Subcutaneous abdominal adipose tissue (tissue), 5 donors: ENCODE data around the gene SGCD.

ENCODE experiments used
- H3K27ac ChIP-seq: one replicate; pipeline ENCODE4 v1.7.0; 2013; ENCODE audit warnings: low read depth, mild to moderate bottlenecking, inconsistent platforms, low read length, moderate library complexity
- H3K27me3 ChIP-seq, 5 donors: one replicate each; pipeline ENCODE4 v1.7.0; 2013; ENCODE audit warnings: low read length in 5 of 5, inconsistent platforms in 1 of 5; ENCODE audit not compliant: control insufficient read depth in 5 of 5, insufficient read depth in 4 of 5
- H3K36me3 ChIP-seq, 5 donors: one replicate each; pipeline ENCODE4 v1.7.0; 2013; ENCODE audit warnings: low read length in 5 of 5; ENCODE audit not compliant: control insufficient read depth in 5 of 5, insufficient read depth in 5 of 5
- H3K4me1 ChIP-seq, 5 donors: one replicate each; pipeline ENCODE4 v1.7.0; 2013; ENCODE audit warnings: low read length in 5 of 5, mild to moderate bottlenecking in 3 of 5, moderate library complexity in 1 of 5; ENCODE audit not compliant: control insufficient read depth in 5 of 5, insufficient read depth in 5 of 5
- H3K4me3 ChIP-seq, 5 donors: one replicate each; pipeline ENCODE4 v1.7.0; 2013; ENCODE audit warnings: low read length in 5 of 5, low read depth in 1 of 5
- H3K9ac ChIP-seq, 5 donors: one replicate each; pipeline ENCODE4 v1.7.0; 2013; ENCODE audit warnings: low read length in 5 of 5, mild to moderate bottlenecking in 4 of 5, moderate library complexity in 3 of 5
- H3K9me3 ChIP-seq, 5 donors: one replicate each; pipeline ENCODE4 v1.7.0; 2013; ENCODE audit warnings: low read length in 5 of 5; ENCODE audit not compliant: control insufficient read depth in 5 of 5
- donor health status: healthy.
- donor health status: healthy.
- donor health status: healthy.
- donor health status: healthy.
- donor health status: healthy.

SGCD gene

DNA sequence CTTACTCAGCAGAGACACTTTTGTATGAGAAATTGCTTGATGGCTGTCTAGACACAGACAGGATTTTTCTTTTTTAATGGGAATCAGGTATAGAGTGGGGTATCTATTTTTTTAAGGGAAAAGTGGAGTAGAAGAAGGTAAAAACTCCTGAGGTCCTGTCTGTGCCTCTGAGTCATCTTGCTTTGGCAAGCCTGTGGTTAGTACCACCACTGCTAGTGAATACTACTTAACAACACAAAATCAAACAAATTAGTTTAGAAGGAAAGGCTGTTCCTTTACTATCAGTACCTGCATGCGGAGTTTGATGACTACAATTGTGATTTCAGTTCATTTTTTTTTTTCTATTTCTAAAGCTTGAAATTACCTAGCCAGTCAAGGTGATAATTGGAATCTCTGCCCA is 372.2 kb downstream of the SGCD start:
- no peaks in the 10 kb centered on the region for H3K9me3 ChIP-seq
- no peak overlapping the region for H3K27ac ChIP-seq
- H3K27me3 ChIP-seq, result no peaks in the 10 kb centered on the region
- no peaks in the 10 kb centered on the region for H3K4me1 ChIP-seq
- no peak overlapping the region for H3K9ac ChIP-seq
- no peaks in the 10 kb centered on the region for H3K36me3 ChIP-seq
- no peak overlapping the region for H3K4me3 ChIP-seq

- no peak overlapping the region for H3K9ac ChIP-seq
- no peaks in the 10 kb centered on the region for H3K36me3 ChIP-seq
- H3K27ac ChIP-seq, result no peak overlapping the region
- no peak overlapping the region for H3K4me3 ChIP-seq
- H3K9me3 ChIP-seq, result no peaks in the 10 kb centered on the region
- H3K4me1 ChIP-seq, result no peaks in the 10 kb centered on the region
- H3K27me3 ChIP-seq, result no peaks in the 10 kb centered on the region
Measured at GRCh38 chr5:156704139-156704538, 377.2 kb downstream of the SGCD start.

DNA sequence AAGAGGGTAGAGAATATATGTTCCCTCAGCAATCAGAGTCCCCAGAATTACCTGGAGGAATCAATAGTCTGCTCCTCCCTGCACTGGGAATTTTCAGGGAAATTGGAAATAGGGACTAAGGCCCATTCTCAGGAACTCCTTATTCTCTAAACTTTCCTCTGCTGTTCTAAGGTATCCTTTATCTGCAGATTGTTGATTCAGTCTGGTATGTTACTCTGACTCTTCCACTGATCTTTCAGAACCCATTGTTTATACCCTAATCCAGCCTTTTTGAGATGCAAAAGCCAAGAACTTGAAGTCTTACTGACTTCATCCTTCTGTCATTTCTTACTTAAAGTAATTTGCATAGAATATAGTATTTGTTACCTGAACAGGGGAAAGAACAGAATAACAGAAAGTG is 379.7 kb downstream of the SGCD start:
- Histone ChIP-seq H3K36me3 (no peaks in the 10 kb centered on the region), H3K4me1 (no peaks in the 10 kb centered on the region), H3K27me3 (no peaks in the 10 kb centered on the region), H3K4me3 (no peak overlapping the region), H3K27ac (no peak overlapping the region), H3K9ac (no peak overlapping the region), H3K9me3 (no peaks in the 10 kb centered on the region)

GRCh38 chr5:156707750-156708149 is 380.8 kb downstream of the SGCD start:
- H3K36me3 ChIP-seq, result no peaks in the 10 kb centered on the region
- no peak overlapping the region for H3K9ac ChIP-seq
- no peaks in the 10 kb centered on the region for H3K4me1 ChIP-seq
- no peaks in the 10 kb centered on the region for H3K27me3 ChIP-seq
- no peaks in the 10 kb centered on the region for H3K9me3 ChIP-seq
- no peak overlapping the region for H3K27ac ChIP-seq
- H3K4me3 ChIP-seq, result no peak overlapping the region

DNA sequence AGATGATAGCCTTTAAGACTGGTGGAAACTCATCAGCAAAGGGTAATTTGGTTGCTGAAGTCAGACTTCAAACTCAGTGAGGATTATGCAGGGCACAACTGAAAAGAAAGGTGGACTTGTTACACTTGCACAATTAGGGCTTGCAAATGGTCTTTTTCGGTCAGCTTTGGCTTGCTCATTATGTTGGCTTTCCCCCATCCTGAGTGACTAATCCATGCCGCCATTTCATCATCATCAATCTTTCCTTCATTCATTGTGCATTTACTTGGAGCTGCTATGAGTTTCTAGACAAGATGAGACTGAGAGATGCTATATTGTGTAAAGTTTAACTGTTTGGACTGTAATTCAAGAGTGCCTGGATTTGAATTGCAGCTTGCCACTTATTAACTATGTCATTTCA is 388.3 kb downstream of the SGCD start:
- H3K4me3 ChIP-seq, result no peak overlapping the region
- H3K9ac ChIP-seq, result no peak overlapping the region
- H3K36me3 ChIP-seq, result no peaks in the 10 kb centered on the region
- no peaks in the 10 kb centered on the region for H3K27me3 ChIP-seq
- H3K9me3 ChIP-seq, result no peaks in the 10 kb centered on the region
- no peak overlapping the region for H3K27ac ChIP-seq
- no peaks in the 10 kb centered on the region for H3K4me1 ChIP-seq

DNA sequence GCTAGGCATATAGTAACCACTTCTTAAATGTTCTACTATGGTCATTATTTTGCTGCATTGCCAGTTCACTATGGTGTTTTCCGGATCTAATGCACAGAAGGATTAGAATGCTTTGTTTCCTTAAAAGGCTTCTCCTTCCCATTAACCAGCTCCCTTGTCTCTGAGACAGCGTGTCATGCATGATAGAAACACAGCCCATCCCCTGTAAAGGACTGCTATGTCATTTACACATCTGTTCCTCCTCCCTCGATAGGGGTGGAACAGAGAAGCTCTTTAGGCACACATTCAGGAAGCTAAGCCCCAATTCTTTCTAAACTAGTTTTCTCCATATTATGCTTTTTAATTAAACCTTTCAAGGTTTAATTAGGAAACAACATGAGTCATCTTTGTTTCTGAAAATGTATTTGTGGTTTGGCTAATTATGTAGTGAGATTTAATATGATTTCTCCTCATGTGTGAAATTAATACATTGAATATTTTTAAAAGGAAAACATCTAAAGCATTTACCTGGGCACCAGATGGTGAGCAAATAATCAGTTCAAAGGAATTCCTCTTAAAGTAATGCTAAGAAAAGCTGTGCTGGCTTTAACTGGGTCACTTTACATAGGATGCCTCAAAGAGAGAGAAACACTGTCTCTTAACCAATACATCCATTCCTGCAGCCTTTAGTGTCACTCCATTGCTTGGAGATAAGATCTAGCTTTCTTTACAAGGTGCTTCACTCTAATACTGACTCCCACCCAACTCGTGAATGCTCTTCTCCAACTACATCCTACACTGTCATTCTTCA is 389.8 kb downstream of the SGCD start:
- Histone ChIP-seq H3K9ac (no peak overlapping the region), H3K27ac (no peak overlapping the region), H3K4me3 (no peak overlapping the region), H3K4me1 (no peaks in the 10 kb centered on the region), H3K9me3 (no peaks in the 10 kb centered on the region), H3K36me3 (no peaks in the 10 kb centered on the region), H3K27me3 (no peaks in the 10 kb centered on the region)

- Histone ChIP-seq H3K36me3 (no peaks in the 10 kb centered on the region), H3K4me3 (no peak overlapping the region), H3K4me1 (no peaks in the 10 kb centered on the region), H3K9me3 (no peaks in the 10 kb centered on the region), H3K27ac (no peak overlapping the region), H3K9ac (no peak overlapping the region), H3K27me3 (no peaks in the 10 kb centered on the region)
Measured at GRCh38 chr5:156718985-156719384, 392.0 kb downstream of the SGCD start.

- Histone ChIP-seq H3K9me3 (no peaks in the 10 kb centered on the region), H3K27me3 (no peaks in the 10 kb centered on the region)
Measured at GRCh38 chr5:156722358-156722757, 395.4 kb downstream of the SGCD start.

GRCh38 chr5:156735477-156735876 is 408.5 kb downstream of the SGCD start:
- Histone ChIP-seq H3K4me1 (no peaks in the 10 kb centered on the region), H3K36me3 (no peaks in the 10 kb centered on the region), H3K27me3 (no peaks in the 10 kb centered on the region), H3K9ac (no peak overlapping the region), H3K9me3 (no peaks in the 10 kb centered on the region), H3K27ac (no peak overlapping the region), H3K4me3 (no peak overlapping the region)

More at GRCh38 chr5:156722358-156722757, 395.4 kb downstream of the SGCD start:
- no peak overlapping the region for H3K4me3 ChIP-seq
- no peak overlapping the region for H3K27ac ChIP-seq
- H3K36me3 ChIP-seq, result no peaks in the 10 kb centered on the region
- no peak overlapping the region for H3K9ac ChIP-seq
- peaks cover 0 to 14% (median 0%) of the 10 kb centered on the region in 5 donors for H3K4me1 ChIP-seq

- no peaks in the 10 kb centered on the region for H3K27me3 ChIP-seq
- no peak overlapping the region for H3K4me3 ChIP-seq
- no peak overlapping the region for H3K9ac ChIP-seq
- no peak overlapping the region for H3K27ac ChIP-seq
- H3K9me3 ChIP-seq, result no peaks in the 10 kb centered on the region
- peaks cover 0 to 3% (median 0%) of the 10 kb centered on the region in 5 donors for H3K36me3 ChIP-seq
- no peaks in the 10 kb centered on the region for H3K4me1 ChIP-seq
Measured at GRCh38 chr5:156741516-156741915, 414.6 kb downstream of the SGCD start.
